ENCODE measurements around the gene PWWP2B. TPM values are rescaled to one million over a fixed set of nuclear protein-coding genes. Genes with fewer than 3 reads are reported as not detected.

Gene PWWP2B
- total and polyA plus RNA-seq, 9 of the 15 experiments (the other 6 are each of a cell fraction or from before 2014, with no cell fraction given): 0.07 to 9.2 (median 1.6) TPM; not detected in 1

- no peak for TF ChIP-seq ZBTB11 (CRISPR knock-in tag; IDR thresholded peaks at IDR 0.05)
These were observed 12.2 kb upstream of the PWWP2B start (continued) for GRCh38 chr10:132384618-132385388.

- Histone ChIP-seq H3K79me2 (ENCODE audit: control insufficient read depth, insufficient read depth, low read length) (no peaks in the 10 kb centered on the region), H3K27ac (ENCODE audit: extremely low read depth, low read depth, low read length) (no peak overlapping the region), H4K20me1 (replicated peaks; ENCODE audit: control insufficient read depth, insufficient read depth, low read length) (no peaks in the 10 kb centered on the region), H2AFZ (ENCODE audit: low read depth, low read length) (0 out of 2 replicates have a peak overlapping the region, but pooled peaks have one; percentile 1), H3K9ac (ENCODE audit: insufficient read depth in 1 of 2, low read depth in 2 of 2, low read length in 2 of 2) (peak overlapping the region in 1 of 2 experiments; percentile 26; a peak in 1 of 4 replicates), H3K36me3 (ENCODE audit: control insufficient read depth, insufficient read depth, low read length) (no peaks in the 10 kb centered on the region), H3K9me1 (ENCODE audit: control insufficient read depth, insufficient read depth, low read length) (no peaks in the 10 kb centered on the region), H3K4me1 (replicated peaks in 1 of 2; ENCODE audit: control insufficient read depth in 2 of 2, insufficient read depth in 2 of 2, low read length in 2 of 2) (peaks cover 5 to 32% of the 10 kb centered on the region in 2 experiments), H3K9me3 (replicated peaks; ENCODE audit: control insufficient read depth, insufficient read depth, low read depth, low read length) (no peaks in the 10 kb centered on the region), H3K4me2 (ENCODE audit: insufficient read depth, low read length) (no peak overlapping the region), H3K27me3 (ENCODE audit: control insufficient read depth in 2 of 2, insufficient read depth in 2 of 2, low read length in 2 of 2) (peaks cover 0 to 8% of the 10 kb centered on the region in 2 experiments; a peak in 3 of 5 replicates), H3K4me3 (no peak overlapping the region)
- intact Hi-C loops (cut with micrococcal nuclease) (no loop called here), in situ Hi-C loops (cut with MboI) (loop anchor here (10.0 kb wide), 1 partner anchor 249 kb away; no protein-coding TSS in a partner anchor)
- DNase-seq (ENCODE audit: extremely low read depth in 1 of 4, low spot score in 3 of 4) (no peak), FAIRE-seq (no peak), ATAC-seq (no peak)
- CTCF ChIA-PET (ENCODE audit: low intra/inter-chr PET ratio): no interaction called here
- TF ChIP-seq CBFA2T3 (IDR thresholded peaks at IDR 0.05): no peak
- no peak for TF ChIP-seq WHSC1 (IDR thresholded peaks at IDR 0.05; ENCODE audit: low read length)
- no peak for TF ChIP-seq ETS2 (tag; IDR thresholded peaks at IDR 0.05; ENCODE audit: borderline replicate concordance, poor library complexity, severe bottlenecking)
- no peak for TF ChIP-seq ZMIZ1 (IDR thresholded peaks at IDR 0.05; ENCODE audit: low read depth in 2 of 2, low read length in 2 of 2)
- TF ChIP-seq HDAC6 (IDR thresholded peaks at IDR 0.05; ENCODE audit: low read depth, low read length): no peak
- WGBS (ENCODE audit: insufficient coverage, low coverage, missing lambda C conversion rate): 31% methylated on average over 4 of the region's 5 CpGs
- POLR2A ChIA-PET: no interaction called here
- no TSS peak for BruUV-seq (replicated peaks)
These were observed 11.7 kb upstream of the PWWP2B start for GRCh38 chr10:132385389-132385667.

Data from K562 (cell line).